Measurements from ENCODE around the gene KIF1C.
"Not testable (repeated sequence)": the region's sequence is repeated elsewhere in the genome, so short reads cannot be mapped to it uniquely, and the experiment has no call there.

Gene KIF1C

GRCh38 chr17:5047446-5047845, 49.7 kb downstream of the KIF1C start:
- DNase-seq = no peak

- no peak for DNase-seq
Measured at GRCh38 chr17:5049314-5049841, 51.6 kb downstream of the KIF1C start.

- no peak for DNase-seq
Measured at GRCh38 chr17:5050278-5050677, 52.5 kb downstream of the KIF1C start.

- DNase-seq = no peak
Measured at GRCh38 chr17:5055543-5055942, 57.8 kb downstream of the KIF1C start.

- no peak for DNase-seq
Measured at GRCh38 chr17:5065227-5065744, 67.5 kb downstream of the KIF1C start.

GRCh38 chr17:5068236-5068635, 70.5 kb downstream of the KIF1C start:
- DNase-seq = no peak

- DNase-seq = no peak
Measured at GRCh38 chr17:5069724-5070123, 72.0 kb downstream of the KIF1C start.

- DNase-seq = not testable (repeated sequence)
Measured at GRCh38 chr17:5075472-5075871, 77.7 kb downstream of the KIF1C start.

GRCh38 chr17:5077275-5077674, 79.5 kb downstream of the KIF1C start:
- not testable (repeated sequence) for DNase-seq

- no peak for DNase-seq
Measured at GRCh38 chr17:5077781-5078105, 80.0 kb downstream of the KIF1C start.

All from stimulated activated CD8-positive, alpha-beta memory T cell treated with anti-CD3 and anti-CD28 coated beads, Interleukin-4, amount 100 ng/mL, for 48 hours (primary cell).